ENCODE results near the gene PHLDB3. TPM values are rescaled to one million over a fixed set of nuclear protein-coding genes. Genes with fewer than 3 reads are reported as not detected.
"Not testable (repeated sequence)": the region's sequence is repeated elsewhere in the genome, so short reads cannot be mapped to it uniquely, and the experiment has no call there.

The PHLDB3 gene
- total RNA-seq, 4 donors from 2014 or later, result 2.0 to 8.7 (median 3.9) TPM

DNA sequence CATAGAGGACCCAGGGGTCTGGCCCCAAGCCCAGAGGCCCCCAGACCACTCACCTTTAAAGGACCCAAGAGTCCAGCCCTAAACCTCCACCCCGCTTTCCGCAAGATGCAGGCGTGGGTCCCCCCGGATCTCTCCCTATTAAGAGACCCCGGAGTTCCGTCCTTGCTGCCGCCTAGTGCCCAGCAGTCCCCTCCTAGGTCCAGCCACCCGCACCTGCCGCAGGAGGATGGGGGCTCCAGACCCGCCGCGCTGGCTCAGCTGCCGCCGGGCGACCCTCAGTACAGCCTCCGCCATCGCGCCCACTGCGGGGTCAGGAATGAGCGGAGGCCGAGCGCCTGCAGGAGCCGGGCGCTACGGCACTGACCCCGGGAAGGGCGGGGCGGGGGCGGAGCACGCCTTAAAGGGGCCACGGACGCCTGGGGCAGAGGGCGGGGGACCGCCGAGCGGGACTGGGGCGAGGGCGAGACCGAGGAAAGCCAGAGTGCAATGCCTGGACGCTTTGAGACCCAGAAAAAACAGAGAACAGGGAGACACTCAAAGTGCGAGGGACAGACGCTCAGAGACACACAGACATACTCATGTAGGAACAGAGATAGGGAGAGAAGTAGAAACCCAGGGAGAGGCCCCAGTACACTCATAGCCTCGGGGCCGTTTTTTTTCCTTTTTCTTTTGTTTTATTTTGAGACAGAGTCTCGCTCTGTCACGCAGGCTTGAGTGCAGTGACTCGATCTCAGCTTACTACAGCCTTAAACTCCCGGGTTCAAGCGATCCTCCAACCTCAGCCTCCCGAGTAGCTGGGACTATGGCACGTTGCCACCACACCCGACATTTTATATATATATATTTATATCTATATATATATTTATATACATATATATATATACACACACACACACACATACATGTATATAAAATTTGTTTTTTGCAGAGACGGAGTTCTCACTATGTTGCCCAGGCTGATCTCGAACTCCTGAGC is 22.6 kb upstream of the PHLDB3 start, which contains the start of gene ETHE1:
TSS of gene ETHE1 (minus strand) at position 318 of the 976 bp plus-strand sequence. CDS start at position 294, 24 bp downstream.
- peak; percentile 79 for ATAC-seq (ENCODE audit: low FRiP score)

DNA sequence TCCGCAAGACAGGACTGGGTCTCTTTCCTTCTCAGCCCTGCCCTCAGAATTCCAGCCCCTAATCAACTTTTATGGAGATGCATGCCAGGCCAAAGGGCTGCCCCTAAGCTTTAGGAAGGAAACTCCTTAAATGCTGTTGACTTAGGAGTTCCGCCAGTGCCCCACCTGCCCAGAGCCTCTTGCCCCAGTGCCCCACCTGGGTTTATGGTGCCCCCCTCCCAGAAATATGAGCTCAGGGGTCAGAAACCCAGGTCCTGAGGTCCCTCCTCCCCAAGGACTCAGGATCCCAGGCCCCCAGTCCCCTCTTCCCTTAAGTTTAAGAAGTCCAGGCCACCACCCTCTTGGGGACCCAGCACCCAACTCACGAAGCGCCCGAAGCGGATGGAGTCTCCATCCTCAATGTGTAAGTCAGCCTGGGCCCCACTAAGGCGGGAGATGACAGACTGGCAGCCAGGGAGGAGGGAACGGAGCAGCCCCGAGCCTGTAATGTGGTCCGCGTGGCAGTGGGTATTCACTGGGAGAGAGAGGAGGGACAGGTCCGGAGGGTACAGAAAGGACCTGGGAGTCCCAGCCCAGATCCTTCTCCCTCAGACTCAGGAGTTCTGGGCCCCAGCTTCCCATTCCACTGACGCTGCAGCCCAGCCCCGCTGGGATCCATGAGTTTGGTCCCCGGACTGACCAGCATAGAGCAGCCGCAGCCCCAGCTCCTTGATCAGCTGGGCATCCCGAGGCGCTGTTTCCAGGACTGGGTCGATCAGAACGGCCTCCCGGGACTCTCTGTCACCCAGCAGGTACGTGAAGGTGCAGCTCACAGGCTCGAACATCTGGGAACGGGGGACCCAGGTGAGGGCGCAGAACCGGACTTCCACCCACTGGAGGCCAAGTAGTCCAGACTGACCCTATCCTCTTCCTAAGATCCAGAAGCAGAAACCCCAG is 21.6 kb upstream of the PHLDB3 start:
- ATAC-seq (ENCODE audit: low FRiP score), result peak; percentile 23
- TF ChIP-seq, protein P1, sequence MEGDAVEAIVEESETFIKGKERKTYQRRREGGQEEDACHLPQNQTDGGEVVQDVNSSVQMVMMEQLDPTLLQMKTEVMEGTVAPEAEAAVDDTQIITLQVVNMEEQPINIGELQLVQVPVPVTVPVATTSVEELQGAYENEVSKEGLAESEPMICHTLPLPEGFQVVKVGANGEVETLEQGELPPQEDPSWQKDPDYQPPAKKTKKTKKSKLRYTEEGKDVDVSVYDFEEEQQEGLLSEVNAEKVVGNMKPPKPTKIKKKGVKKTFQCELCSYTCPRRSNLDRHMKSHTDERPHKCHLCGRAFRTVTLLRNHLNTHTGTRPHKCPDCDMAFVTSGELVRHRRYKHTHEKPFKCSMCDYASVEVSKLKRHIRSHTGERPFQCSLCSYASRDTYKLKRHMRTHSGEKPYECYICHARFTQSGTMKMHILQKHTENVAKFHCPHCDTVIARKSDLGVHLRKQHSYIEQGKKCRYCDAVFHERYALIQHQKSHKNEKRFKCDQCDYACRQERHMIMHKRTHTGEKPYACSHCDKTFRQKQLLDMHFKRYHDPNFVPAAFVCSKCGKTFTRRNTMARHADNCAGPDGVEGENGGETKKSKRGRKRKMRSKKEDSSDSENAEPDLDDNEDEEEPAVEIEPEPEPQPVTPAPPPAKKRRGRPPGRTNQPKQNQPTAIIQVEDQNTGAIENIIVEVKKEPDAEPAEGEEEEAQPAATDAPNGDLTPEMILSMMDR (IDR thresholded peaks at IDR 0.05), result no peak
- no peak for DNase-seq (ENCODE audit: low spot score)

More for the DNA sequence above, 22.6 kb upstream of the PHLDB3 start, which contains the start of gene ETHE1:
- TF ChIP-seq, protein P1 (IDR thresholded peaks at IDR 0.05), result peak in 1 of 3 donors; percentile 9
- DNase-seq (ENCODE audit: low spot score), result peak; percentile 63

DNA sequence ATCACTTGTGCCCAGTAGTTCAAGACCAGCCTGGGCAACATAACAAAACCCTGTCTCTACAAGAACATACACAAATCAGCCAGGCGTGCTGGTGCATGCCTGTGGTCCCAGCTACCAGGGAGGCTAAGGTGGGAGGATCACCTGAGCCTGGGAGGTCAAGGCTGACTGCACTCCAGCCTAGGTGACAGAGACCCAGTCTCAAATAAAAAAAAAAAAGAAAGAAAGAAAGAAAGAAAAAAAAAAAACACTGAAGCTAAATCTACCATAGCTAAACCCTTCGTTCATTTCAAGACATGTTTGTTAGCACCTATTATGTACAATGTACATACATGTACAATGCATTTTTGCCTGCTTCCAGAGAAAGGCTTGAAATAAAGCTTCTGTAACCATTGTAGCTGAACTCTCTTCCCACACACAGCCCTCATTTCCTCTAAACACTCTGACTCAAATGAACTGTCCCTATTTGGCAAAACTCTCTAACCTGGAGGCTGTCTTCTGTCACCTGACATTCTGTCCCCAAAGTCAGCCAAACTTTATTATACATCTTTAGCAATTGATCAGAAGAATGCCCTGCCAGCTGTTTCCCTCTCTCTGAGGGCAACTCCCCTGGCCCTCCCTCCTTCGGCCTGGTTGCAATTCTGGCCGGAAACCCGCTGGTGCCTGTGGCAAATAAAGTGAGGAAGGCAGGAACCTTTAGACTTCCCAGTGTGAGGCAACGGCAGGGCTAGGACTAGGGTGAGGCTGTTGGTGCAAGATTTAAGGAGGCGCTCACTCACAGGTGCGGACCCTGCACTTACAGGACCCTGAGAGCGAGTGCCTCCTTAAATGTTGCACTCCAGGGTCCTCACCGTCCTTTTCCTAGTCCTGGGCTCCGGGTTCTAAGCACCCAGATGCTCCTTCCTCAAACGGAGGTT is 20.6 kb upstream of the PHLDB3 start:
- TF ChIP-seq, protein P1 (IDR thresholded peaks at IDR 0.05), result no peak
- peak; percentile 73 for ATAC-seq (ENCODE audit: low FRiP score)
- DNase-seq (ENCODE audit: low spot score), result peak; percentile 51

DNA sequence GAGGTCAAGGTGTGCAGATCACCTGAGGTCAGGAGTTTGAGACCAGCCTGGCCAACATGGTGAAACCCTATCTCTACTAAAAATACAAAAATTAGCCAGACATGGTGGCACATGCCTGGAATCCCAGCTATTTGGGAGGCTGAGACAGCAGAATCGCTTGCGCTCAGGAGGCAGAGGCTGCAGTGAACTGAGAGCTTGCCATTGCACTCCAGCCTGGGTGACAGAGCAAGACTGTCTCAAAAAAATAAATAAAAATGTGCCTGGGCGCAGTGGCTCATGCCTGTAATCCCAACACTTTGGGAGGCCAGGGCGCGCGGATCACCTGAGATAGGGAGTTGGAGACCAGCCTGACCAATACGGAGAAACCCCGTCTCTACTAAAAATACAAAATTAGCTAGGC is 19.1 kb upstream of the PHLDB3 start:
- not testable (repeated sequence) for DNase-seq (ENCODE audit: low spot score); ATAC-seq (ENCODE audit: low FRiP score)

DNA sequence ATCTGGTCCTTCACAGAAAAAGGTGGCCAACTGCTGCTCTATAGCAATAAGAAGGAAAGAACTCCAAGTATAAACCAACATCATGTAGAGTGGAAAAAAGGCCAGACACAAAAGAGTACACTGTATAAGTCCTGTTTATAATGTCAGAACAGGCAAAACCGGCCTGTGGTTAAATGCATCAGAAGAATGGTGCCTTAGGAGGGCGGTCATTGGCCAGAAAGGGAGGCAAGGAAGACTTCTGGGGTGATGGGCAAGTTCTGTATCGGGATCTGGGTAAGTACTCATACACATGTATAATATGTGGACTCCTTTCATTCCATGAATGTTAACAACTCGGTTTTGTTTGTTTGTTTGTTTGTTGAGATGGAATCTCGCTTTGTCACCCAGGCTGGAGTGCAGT is 18.4 kb upstream of the PHLDB3 start:
- no peak for DNase-seq (ENCODE audit: low spot score)
- TF ChIP-seq, protein P1 (IDR thresholded peaks at IDR 0.05), result no peak
- no peak for ATAC-seq (ENCODE audit: low FRiP score)

DNA sequence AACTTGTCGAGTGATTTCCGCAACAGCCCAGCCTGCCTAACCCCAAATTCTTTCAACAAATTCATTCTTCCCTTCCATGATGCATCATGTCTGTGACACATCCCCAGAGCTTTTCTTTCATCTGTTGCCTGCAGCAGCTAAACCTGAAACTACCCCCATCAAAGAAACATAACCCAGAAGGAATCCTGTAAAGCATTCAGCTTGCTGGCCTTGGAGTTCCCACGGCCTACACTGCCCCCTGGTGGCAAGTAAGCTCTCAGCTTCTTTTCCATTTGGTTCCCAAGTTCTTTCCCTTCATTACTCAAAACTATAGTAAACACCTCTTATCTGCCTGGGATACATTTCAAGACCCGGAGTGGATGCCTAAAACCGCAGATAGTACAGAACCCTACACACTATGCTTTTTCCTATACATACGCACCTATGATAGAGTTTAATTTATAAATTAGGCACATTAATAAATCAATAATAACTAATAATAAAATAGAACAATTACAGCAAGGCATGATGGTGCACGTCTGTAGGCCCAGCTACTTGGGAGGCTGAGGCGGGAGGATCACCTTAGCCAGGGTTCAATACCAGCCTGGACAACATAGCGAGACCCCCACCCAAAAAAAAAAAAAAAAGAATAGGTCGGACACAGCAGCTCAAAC is 15.0 kb upstream of the PHLDB3 start:
- DNase-seq (ENCODE audit: low spot score), result peak; percentile 62
- TF ChIP-seq, protein P1 (IDR thresholded peaks at IDR 0.05), result peak in 1 of 3 donors; percentile 20
- peak; percentile 62 for ATAC-seq (ENCODE audit: low FRiP score)
